ENCODE data around the gene ROPN1L.
"Not testable (repeated sequence)": the region's sequence is repeated elsewhere in the genome, so short reads cannot be mapped to it uniquely, and the experiment has no call there.

ROPN1L gene

DNA sequence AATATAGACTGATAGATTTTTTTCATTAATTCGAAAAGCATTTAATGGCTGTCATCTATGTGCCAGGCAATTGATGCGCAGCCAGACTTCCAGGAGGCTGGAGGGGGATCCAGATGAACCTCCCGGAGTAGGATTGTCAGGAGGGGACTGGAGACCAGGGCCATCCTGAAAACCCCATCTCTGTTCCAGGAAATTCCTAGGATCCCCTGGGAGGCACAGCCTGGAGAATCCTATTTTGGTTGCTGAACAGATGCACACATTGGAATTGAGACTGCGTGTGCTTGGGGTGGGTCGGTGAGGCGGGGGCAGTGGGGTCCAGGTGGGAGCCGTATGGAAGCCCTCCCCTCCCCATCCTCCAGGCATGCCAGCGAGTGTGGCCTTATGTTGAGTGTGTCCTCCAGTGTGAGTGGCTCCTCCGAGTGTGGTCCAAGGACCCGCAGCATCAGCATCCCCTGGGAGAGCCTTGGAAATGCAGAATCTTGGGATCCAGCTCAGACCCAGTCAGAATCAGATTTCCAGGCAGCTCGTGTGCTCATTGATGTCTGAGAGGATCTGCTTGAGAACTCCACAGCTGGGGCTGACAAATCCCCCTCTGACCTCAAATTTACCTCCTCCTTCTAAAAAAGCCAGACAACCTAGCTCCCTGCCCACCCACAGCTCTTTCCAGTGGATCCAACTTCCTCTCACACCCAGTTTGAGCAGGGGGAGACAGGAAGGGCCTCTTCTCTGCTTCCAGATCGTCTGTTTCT is 38.7 kb downstream of the ROPN1L start:
- DNase-seq, result no peak

DNA sequence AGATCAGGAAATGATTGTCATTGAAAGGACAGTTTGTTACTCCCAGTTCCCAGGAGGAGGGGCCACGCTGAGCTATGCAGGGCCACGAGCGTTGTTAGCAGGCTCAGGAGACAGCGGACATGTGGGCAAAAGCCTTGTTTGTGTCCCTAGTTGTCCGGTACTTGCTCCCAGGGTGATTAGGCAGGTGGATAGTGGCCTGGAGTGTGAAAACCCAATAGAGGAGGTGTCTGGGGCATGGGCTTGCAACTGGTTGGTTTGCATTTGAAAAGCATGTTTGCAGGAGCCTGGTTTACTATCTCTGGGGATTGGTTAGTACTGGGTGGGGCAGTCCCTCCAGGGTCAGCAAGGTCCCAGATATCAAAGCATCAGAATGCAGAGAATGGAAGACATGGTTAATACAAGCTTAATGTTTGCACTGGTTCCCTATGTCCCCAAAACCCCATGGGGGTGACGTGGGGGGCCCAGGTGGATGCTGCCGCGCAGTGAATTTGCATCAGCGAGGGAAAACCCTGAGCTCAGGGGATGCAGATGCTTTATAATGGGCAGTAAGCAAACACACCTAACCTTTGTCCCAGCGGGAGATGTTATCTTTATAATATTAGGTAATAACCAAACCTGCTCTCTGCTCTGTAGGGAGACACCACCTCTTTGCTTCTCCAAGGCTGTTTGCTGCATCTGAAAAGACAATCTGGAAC is 39.7 kb downstream of the ROPN1L start:
- DNase-seq, result no peak

- no peak for DNase-seq
Observed at GRCh38 chr5:10482791-10483530, 41.3 kb downstream of the ROPN1L start.

GRCh38 chr5:10484774-10485141 is 43.1 kb downstream of the ROPN1L start:
- DNase-seq, result no peak

GRCh38 chr5:10485142-10485795 is 43.6 kb downstream of the ROPN1L start:
- peak in 1 of 2 donors; percentile 12 for DNase-seq

DNA sequence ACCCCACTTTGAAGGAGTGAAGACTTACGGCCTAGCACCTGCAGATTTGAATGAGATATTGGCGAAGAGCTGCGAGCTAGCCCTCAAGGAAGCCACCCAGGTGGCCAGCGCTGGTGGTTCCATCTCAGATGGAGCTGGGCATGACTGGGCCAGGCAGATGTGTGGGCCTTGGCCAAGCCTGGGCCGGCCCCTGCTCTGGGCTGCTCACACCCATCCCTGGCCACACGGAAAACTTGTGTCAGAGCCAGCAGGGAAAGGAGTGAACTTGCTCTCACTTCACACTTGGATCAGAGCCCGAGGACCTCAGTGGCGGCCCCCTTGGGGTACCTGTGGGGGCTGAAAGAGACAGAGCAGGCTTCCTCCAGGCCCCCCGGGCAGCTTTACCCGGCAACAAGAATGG is 44.2 kb downstream of the ROPN1L start:
- DNase-seq, result no peak

DNA sequence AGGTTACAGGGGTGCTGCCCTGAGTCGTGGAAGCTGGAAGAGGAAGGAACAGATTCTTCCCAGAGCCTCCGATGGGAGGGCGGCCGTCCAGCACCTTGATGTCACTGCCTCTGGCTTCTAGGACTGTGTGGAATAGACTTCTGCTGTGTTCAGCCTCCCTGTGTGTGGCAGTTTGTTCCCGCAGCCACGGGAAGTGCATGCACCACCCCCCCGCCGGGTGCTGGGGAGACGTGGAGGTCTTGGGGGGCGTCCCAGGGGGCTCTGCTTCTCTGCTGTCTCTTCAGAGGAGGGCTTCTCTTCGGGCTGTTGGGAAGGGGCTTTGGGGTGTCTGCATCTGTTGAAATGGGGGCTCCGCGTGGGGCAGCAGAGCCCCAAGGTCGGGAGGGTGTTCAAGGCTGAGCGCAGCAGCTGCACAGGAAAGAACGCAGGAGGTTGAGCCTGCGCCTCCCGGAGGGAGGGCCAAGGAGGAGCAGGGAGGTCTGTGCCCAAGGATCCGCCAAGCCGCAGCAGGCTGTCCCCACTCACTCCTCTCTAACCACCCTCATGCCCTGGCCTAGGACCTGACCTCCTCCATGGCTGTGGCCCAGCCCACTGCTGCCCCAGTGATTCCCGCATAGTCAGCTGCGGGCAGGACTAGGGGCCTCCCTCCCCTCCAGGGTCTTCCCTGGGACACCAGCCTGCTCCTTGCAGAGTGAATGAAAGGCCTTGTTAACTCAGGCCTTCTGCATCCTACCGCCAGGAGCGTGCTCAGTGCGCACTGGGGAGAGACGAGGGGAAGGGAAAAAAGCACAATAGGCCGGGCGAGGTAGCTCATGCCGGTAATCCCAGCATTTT is 45.0 kb downstream of the ROPN1L start:
- DNase-seq, result no peak

DNA sequence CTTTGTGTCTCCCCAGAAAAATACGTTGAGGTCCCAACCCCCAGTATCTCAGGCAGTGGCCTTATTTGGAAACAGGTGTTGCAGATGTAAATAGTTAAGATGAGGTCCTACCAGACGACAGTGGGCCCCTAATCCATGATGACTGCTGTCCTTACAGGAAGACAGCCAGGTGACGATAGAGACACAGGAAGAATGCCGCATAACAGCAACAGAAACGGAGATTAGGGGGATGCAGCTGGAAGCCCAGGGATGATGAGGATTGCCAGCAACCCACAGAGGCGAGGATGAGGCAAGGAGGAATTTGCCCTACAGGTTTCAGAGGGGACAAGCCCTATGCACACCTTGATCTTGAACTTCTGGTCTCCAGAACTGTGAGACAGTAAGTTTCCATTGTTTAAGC is 46.5 kb downstream of the ROPN1L start:
- no peak for DNase-seq

DNA sequence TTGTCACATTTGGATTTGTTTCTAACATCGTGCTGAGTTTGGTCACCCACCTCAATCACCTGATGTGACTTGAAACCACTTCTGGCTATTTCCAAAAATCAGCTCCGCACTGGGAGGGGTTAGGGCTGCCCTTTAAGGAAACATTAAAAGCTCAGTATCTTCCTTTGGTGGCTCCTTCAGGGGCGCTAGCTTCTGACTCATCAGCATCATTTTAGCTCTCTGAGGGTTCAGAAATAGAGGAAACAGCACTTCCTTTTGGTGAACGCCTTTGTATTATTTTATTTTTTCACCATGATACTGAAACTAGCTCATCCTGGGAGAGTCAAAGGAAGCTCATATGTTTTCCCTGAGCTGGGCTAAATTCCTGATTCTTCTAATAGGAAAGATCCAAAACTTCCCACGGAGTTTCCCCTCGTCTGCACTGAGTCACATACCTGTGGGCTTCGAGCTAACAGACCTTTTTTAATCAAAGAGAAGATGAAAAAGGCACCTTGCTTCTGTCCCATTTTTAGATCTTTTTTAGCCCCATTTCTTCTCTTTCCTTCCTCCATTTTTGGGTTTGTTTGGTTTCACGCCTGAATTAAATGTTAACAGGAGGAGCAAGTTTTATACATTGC is 48.2 kb downstream of the ROPN1L start:
- DNase-seq, result peak; percentile 31 to 34

DNA sequence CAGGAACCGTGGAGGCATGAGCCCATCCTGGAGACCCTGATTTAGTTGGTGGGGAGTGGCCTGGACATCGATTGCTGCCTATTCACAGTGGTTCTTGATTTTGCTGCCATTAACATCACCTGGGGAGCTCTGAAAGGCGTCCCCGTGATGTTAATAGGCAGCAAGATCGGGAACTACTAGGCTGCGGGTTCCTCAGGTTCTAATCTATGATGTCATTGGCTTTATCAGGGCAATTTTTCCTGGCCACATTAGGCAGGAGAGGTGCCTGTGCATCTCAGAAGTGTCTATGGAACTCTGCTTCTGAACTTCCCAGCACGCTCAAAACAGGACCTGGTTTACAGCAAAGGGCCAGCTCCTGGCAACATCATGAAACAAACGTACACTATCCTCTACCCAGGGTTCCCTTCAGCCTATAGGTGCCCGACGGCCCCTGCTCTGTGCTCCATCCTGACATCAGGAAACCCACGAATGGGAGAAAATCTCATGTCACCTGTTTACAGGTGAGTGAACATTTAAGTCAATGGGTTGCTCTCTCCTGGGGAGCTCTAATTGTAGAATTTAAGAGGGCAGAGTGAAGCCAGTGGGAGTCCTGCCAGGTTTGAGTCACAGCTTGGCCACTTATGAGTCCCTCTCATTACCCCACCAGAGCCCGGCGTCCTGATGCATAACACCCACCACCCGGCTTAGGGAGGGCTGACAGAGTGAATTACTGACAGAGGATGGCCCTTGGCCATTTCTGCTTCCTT is 49.4 kb downstream of the ROPN1L start:
- DNase-seq, result no peak

DNA sequence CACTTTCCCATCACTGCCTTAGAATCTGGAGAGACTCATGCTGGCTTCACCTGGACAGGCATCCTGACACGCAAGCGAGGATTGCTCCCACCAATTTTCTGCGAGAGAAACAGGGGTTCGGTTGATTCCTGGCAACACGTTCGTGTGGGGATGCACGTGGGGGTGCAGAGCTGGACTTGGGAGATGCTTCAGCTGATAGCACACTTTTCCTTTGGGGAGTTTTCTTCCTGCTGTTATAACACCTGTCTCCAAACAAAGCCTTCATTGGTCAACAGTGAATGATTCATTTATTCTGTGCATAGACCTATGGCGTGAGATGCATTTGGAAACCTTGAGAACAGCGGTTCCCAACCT is 50.0 kb downstream of the ROPN1L start:
- no peak for DNase-seq

- DNase-seq, result no peak
Observed at GRCh38 chr5:10493884-10494283, 52.2 kb downstream of the ROPN1L start.

GRCh38 chr5:10494497-10494896 is 52.8 kb downstream of the ROPN1L start:
- not testable (repeated sequence) for DNase-seq

DNA sequence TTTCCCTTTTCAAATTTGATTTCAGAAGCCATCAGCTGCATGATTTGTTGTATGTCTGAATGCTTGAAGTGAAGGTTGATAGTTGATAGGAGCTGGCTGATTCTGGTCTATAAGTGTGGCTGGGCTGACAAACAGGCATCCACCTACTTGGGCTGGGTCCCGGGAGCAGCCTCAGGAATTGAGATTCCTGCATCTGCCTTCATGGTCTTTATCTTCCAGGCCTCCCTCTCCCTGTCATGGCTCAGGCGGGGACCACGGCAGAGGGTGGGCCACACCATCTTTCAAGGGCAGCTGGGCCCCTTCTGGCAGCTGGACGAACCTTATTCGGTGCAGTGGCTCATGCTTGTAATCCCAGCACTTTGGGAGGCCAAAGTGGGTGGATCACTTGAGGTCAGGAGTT is 55.9 kb downstream of the ROPN1L start:
- DNase-seq, result no peak

DNA sequence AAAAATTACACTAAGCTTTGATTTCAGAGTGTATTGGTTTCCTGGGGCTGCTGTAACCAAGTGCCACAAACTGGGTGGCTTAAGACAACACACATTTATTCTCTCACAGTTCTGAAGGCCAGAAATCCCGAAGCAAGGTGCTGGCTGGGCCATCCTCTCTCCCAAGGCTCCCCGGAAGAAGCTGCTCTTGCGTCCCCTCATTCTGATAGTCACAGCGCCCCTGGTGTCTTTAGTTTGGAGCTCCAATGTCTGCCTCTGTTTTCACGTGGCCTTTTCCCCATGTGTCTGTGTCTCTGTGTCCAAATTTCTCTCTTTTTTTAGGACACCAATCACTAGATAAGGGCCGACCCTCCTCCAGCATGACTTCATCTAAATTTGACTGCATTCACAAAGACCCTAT is 56.7 kb downstream of the ROPN1L start:
- DNase-seq, result no peak

DNA sequence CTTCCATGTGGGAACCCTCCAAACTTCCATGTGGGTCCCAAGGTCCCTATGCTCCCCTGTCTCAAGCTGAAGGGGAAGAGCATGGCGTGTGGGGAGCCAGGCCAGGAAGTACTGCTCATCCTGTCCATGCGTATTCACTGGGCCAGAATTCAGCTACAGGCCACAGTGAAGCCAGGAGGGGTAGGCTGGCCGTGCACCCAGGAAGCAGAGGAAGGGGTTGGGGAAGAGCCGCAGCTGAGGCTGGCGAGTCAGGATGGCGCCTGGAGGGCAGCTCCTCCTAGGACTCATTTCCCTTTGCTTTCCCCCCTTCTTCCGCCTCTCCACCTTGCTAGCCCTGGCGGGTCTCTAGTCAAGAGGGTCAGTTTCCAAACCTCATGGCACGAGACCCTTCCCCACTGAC is 57.4 kb downstream of the ROPN1L start:
- DNase-seq, result no peak

DNA sequence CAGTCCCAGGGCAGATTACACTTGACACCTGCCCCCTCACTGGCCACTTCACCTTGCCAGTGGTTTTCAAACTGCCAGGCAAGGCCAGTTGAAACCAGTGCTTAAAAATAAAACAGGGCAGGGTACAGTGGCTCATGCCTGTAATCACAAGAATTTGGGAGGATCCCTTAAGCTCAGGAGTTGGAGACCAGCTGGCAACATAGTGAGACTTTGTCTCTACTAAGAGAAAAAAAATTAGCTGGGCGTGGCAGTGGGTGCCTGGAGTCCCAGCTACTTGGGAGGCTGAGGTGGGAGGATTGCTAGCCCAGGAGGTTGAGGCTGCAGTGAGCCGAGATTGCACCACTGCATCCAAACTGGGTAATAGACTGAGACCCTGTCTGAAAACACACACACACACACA is 58.1 kb downstream of the ROPN1L start:
- no peak for DNase-seq

DNA sequence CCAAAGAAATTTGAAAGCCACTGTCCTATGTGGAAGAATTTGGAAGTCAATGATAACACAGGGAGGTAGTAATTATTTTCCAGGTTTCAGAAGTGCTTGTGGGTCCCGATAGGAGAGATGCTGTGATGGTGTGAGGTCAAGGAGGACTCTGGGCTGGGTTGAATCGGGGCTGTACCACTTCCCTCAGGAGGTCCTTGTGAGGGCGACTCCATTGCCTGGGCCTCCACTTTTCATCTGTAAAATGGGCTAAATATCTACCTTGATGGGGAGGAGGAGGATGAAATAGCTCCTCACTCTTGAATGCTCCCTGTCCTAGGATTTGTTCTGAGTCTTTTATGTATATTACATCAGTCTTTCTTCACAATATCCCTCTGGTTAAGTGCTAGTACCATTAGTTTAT is 59.0 kb downstream of the ROPN1L start:
- DNase-seq, result no peak

GRCh38 chr5:10501554-10502075 is 59.9 kb downstream of the ROPN1L start:
- no peak for DNase-seq

GRCh38 chr5:10502130-10502529 is 60.5 kb downstream of the ROPN1L start:
- DNase-seq, result no peak

GRCh38 chr5:10502578-10502977 is 60.9 kb downstream of the ROPN1L start:
- DNase-seq, result no peak
